Superior temporal gyrus (tissue), 1 donor: ENCODE results near the gene RAET1E.
A peak's percentile ranks its signal among the peaks of the same experiment; 100 is the strongest.

ENCODE experiments used
- DNase-seq: peaks from one replicate; pipeline ENCODE4 v3.0.0-alpha.2; 2016; ENCODE audit errors: extremely low spot score

The RAET1E gene

GRCh38 chr6:149890629-149891045 lies 7.3 kb downstream of the RAET1E start:
- no peak for DNase-seq

- no peak for DNase-seq
These were observed 8.6 kb downstream of the RAET1E start for GRCh38 chr6:149889326-149889725.

- no peak for DNase-seq
These were observed 9.3 kb downstream of the RAET1E start for GRCh38 chr6:149888659-149889058.

- DNase-seq: no peak
These were observed 9.8 kb downstream of the RAET1E start for GRCh38 chr6:149888093-149888492.

DNA sequence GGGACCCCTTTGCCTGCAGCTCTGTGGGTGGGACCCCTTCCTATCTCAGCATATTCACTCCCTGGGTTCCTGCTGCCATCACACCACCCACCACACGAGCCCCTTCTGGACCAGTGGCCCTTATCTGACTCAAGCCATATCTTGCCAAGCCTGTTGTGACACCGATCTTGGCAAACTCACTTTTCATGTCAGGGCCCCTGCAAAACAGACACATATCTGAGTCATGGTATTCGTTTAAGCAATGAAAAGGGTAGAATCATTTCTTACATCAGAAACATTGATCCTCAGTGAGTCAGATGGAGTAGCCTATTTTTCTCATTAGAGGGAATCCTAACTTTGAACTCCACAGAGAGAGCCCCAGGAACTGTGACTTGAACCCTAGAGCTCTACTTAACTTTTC lies 10.6 kb downstream of the RAET1E start:
- no peak for DNase-seq

GRCh38 chr6:149885888-149886287 lies 12.0 kb downstream of the RAET1E start:
- DNase-seq: no peak

DNA sequence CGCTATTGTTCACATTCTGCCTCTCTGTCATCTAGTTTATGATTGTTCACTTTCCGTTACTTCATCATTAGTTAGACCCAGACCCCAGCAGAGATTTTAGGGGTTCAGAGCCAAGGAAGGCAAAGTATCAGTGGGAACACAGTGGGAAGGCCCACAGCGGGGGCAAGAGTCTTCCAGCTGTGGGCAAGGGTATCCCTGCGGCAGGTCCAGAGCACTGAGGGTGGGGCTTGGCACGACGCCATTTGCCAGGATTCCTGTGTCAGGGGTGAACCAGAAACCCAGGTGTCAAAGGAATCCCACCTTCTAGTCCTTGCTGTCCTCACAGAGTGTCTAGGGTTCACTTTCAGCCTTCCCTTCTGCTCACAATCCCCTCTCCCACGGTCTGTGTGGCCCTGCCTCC lies 13.3 kb downstream of the RAET1E start:
- DNase-seq: no peak

DNA sequence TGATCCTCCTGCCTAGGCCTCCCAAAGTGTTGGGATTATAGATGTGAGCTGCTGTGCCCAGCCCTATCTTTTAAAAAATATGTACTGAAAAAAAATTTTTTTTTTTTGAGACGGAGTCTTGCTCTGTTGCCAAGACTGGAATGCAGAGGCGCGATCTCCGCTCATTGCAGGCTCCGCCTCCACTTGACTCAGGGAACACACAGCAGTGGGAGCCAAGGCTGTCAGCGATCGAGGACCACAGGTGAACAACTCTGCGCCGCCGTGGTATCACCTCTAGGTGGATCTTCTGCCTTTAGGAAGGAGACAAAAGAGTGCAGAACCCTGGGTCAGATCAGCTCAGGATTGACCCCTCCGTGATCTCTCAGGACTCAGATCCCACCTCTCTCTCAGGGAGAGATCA lies 13.7 kb downstream of the RAET1E start:
- DNase-seq: no peak

DNA sequence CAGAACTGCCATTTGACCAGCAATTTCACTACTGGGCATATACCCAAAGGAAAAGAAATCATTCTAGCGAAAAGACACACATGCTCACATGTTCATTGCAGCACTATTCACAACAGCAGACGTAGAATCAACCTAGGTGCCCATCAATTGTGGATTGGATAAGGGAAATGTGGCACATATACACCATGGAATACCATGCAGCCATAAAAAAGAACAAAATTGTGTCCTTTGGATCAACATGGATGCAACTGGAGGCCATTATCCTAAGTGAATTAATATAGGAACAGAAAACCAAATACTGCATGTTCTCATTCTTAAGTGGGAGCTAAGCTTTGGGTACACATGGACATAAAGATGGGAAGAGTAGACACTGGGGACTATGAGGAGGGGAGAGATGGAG lies 16.1 kb downstream of the RAET1E start:
- no peak for DNase-seq

DNA sequence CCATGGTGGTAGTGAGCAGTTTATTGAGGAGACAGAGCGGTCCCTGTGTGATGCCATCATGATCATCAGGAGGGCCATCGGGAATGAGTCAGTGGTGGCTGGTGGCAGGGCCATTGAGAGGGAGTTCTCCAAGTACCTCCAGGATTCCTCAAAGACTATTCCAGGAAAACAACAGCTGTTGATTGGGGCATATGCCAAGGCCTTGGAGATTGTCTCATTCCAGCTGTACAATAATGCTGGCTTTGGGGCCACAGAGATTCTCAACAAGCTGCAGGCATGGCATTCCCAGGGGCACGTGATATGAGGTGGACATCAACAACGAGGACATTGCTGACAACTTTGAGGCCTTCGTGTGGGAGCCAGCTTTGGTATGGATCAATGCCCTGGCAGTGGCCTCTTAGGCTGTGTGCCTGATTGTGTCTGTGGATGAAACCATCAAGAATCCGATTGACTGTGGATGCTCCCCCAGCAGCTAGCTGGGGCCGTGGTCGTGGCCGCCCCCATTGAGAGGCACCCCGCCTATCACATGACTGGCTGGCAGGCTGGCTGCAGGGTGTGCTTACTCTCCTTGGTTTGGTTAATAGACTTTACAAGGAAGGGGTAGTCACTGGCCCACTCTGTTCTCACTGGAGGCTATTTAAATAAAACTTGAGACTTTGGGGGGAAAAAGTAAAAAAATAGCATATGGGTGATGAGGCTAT lies 16.7 kb downstream of the RAET1E start:
- DNase-seq: no peak

DNA sequence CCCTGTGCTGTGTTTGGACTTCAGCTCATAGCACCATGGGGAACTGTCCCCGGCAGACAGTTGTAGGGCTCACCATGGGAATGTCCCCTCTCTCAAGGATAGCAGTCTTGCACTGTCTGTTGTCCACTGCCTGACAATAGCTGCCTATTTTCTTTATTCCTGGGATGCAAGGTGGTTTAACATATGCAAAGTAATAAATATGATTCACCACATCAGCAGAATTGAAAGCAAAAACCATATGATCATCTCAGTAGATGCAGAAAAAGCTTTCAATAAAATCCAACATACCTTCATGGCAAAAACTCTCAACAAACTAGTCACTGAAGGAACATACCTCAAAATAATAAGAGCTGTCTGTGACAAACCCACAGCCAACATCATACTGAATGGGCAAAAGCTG lies 20.3 kb downstream of the RAET1E start:
- no peak for DNase-seq

DNA sequence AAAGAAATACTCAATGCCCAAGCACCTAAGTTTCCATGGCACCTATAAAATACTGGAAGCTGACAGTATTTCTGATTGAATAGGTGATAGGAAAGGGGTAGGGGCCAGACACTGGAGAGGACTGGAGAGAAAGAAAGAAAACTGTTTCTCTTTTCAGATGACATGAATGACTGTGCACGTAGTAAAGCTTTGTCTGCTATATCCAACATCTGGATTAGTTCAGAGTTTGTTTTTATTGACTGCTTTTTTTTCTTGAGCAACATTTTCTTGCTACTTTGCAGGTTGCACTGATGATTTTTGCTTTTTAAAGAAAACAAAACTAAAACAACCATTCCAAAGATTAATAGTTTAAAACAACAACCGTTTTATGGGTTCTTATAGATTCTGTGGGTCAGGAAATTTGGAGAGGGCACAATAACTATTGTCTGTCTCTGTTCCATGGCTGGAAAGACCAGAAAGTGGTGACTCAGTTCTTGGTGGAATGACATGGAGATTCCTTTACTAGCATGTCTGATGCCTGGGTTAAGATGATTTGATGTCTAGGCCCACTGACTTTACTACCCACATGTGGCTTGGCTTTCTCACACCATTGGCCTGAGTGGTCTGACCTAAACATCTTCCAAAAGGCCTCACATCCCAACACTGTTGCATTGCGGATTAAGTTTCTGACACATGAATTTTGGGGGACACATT lies 21.5 kb downstream of the RAET1E start:
- no peak for DNase-seq

- DNase-seq: no peak
These were observed 25.7 kb downstream of the RAET1E start for GRCh38 chr6:149872233-149872632.

DNA sequence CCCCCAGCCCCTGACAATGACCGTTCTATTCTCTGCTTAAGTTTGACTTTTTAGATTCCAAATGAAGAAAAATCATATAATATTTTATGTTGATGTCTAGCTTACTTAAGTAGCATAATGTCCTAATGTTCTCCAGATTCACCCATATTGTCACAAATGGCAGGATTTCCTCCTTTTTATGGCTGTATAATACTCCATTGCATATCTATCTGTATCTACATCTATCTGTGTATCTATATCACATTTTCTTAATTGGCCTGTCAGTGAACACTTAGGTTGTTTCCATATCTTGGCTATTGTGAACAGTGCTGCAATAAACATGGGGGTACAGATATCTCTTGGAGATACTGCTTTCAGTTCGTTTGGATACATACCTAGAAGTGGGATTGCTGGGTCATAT lies 26.7 kb downstream of the RAET1E start:
- DNase-seq: no peak

GRCh38 chr6:149869275-149869892 lies 28.5 kb downstream of the RAET1E start:
- DNase-seq: no peak

DNA sequence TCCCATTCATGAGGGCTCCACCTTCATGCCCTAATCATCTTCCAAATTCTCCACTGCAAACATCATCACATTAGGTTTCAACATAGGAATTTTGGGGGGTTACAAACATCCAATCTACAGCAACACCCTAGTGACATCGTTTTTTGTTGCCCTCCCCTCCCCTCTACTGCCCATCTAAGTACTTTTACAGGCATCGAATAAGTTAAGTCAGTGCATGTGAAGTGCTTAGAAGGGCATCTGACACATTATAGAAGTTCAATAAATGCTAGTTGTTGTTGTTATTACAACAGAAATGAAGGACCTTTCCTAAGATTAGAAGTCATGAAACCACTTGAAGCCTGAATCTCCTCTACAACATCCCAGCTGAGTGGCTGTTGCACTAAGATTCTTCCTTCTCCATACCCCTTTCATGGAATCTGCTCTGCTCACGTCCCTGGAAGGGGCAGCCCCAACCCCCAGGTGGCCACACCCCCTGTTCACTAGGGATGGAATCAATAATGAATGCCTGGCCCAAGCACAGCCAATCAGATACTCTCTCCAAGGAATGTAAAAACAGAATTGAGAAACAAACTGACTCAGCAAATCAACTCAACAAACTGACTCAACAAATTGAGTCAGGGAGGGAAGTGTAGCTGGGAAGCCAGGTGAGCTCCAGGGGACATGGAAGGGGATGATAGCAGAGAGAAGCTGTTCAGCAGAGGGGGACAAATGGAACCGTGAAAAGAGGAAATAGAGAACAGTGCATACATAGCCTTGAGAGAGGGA lies 29.9 kb downstream of the RAET1E start:
- DNase-seq: no peak

DNA sequence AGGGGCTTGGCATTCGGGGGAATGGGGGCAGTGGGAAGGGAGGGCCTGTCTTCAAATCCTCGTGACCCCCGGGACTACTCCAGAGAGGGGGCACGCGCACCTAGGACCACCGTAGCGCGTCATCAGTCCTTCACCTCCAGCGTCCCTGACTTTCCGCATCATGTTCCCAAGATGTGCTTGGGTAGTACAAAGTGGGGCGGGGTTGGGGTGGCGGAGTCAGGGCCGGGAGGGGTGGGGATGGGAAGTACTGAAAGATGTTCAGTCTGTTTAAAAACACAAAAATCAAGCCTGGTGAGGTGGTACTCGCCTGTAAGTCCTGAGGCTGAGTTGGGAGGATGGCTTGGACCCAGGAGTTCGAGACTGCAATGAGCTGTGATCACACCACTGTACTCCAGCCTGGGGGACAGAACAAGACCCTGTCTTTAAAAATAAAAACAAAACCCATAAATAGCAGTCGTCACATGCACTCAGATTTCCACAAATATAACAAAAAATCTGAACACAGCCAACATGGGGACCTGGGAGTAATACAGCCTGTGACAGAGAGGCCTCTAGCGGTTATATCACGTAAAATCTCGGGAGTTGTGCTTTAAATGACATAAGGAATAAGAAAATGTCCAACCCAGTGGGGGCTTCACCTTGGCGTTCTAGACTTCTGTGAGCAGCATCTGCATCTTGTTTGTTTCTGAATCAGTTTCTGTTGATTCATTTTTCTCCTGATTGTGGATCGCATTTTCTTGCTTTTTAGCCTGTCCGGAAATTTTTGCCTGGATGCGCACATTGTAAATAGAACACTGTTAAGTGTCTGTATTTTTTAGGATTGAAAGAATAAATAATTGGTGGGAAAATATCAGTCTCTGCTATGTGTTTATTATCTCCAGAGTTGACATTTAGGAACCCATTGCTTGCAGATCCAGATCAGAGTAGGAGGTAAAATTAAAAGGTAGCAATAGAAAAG lies 33.1 kb downstream of the RAET1E start:
- peak; percentile 92 for DNase-seq

- DNase-seq: peak; percentile 75
These were observed 34.0 kb downstream of the RAET1E start, which contains the start of gene LRP11 for GRCh38 chr6:149863698-149864577. TSS of gene LRP11 (minus strand) at chr6:149864359. CDS start at chr6:149864020, 339 bp downstream.

GRCh38 chr6:149862922-149863697 lies 34.8 kb downstream of the RAET1E start:
- peak; percentile 56 for DNase-seq
